Measurements from ENCODE around the gene EVA1C. TPM values are rescaled to one million over a fixed set of nuclear protein-coding genes. Genes with fewer than 3 reads are reported as not detected.

Gene EVA1C
- total and polyA plus RNA-seq, 9 of the 15 experiments (the other 6 are each of a cell fraction or from before 2014, with no cell fraction given), result 0.22 TPM; not detected in 8

- CTCF ChIA-PET (ENCODE audit: low intra/inter-chr PET ratio), result no interaction called here
- peak; percentile 15 for FAIRE-seq
- 10% methylated on average over 4 of the region's 4 CpGs for WGBS (ENCODE audit: insufficient coverage, low coverage, missing lambda C conversion rate)
- Histone ChIP-seq H2AFZ (ENCODE audit: low read depth, low read length) (peak overlapping the region; percentile 85), H3K36me3 (ENCODE audit: control insufficient read depth, insufficient read depth, low read length) (no peaks in the 10 kb centered on the region), H4K20me1 (replicated peaks; ENCODE audit: control insufficient read depth, insufficient read depth, low read length) (no peaks in the 10 kb centered on the region), H3K4me1 (replicated peaks in 1 of 2; ENCODE audit: control insufficient read depth in 2 of 2, insufficient read depth in 2 of 2, low read length in 2 of 2) (peaks cover 12 to 44% of the 10 kb centered on the region in 2 experiments; a peak in 4 of 5 replicates), H3K4me3 (no peak overlapping the region), H3K9me1 (ENCODE audit: control insufficient read depth, insufficient read depth, low read length) (no peaks in the 10 kb centered on the region), H3K4me2 (ENCODE audit: insufficient read depth, low read length) (peak overlapping the region; percentile 65), H3K9me3 (replicated peaks; ENCODE audit: control insufficient read depth, insufficient read depth, low read depth, low read length) (no peaks in the 10 kb centered on the region), H3K27ac (ENCODE audit: extremely low read depth, low read depth, low read length) (peak overlapping the region; percentile 72), H3K9ac (ENCODE audit: insufficient read depth in 1 of 2, low read depth in 2 of 2, low read length in 2 of 2) (peak overlapping the region in 1 of 2 experiments; percentile 63; a peak in 2 of 4 replicates), H3K79me2 (ENCODE audit: control insufficient read depth, insufficient read depth, low read length) (no peaks in the 10 kb centered on the region), H3K27me3 (ENCODE audit: control insufficient read depth in 2 of 2, insufficient read depth in 2 of 2, low read length in 2 of 2) (no peaks in the 10 kb centered on the region)
- in situ Hi-C loops (cut with MboI), result no loop called here
- POLR2A ChIA-PET, result interaction anchor here (0.7 to 1.7 kb wide), 4 partner anchors 9 to 525 kb away, joined by 3 to 9 read pairs (median 3); no protein-coding TSS in a partner anchor
- BruUV-seq (replicated peaks), result no TSS peak
- peak; percentile 61 to 82 (median 67) for DNase-seq (ENCODE audit: extremely low read depth in 1 of 4, low spot score in 3 of 4)
- intact Hi-C loops (cut with micrococcal nuclease), result no loop called here
- peak; percentile 65 for ATAC-seq
- TF ChIP-seq KLF6 (CRISPR knock-in tag; IDR thresholded peaks at IDR 0.05; ENCODE audit: borderline replicate concordance), result no peak
- no peak for TF ChIP-seq E2F6 (IDR thresholded peaks at IDR 0.05; ENCODE audit: borderline replicate concordance in 1 of 2, extremely low read depth in 1 of 2, insufficient read depth in 1 of 2, insufficient read length in 1 of 2, low read depth in 1 of 2, low read length in 1 of 2, poor library complexity in 1 of 2, severe bottlenecking in 1 of 2)
- TF ChIP-seq ZBTB7A (IDR thresholded peaks at IDR 0.05; ENCODE audit: borderline replicate concordance, control insufficient read depth, low read depth, low read length), result peak; percentile 79; the same call in 1 of the 2 replicates
- TF ChIP-seq, protein P1, sequence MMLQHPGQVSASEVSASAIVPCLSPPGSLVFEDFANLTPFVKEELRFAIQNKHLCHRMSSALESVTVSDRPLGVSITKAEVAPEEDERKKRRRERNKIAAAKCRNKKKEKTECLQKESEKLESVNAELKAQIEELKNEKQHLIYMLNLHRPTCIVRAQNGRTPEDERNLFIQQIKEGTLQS (IDR thresholded peaks at IDR 0.05), result peak; percentile 33; the same call in 1 of the 2 replicates
- TF ChIP-seq, protein P1 (CRISPR knock-in tag; conservative IDR thresholded peaks at IDR 0.05), result no peak
- TF ChIP-seq NFIC (IDR thresholded peaks at IDR 0.05), result no peak
- TF ChIP-seq ZSCAN29 (IDR thresholded peaks at IDR 0.05), result no peak
- no peak for TF ChIP-seq RFX5 (IDR thresholded peaks at IDR 0.05; ENCODE audit: low read depth, low read length)
- no peak for TF ChIP-seq RBM25 (IDR thresholded peaks at IDR 0.05; ENCODE audit: low read depth, low read length, severe bottlenecking)
- TF ChIP-seq CREB1 (IDR thresholded peaks at IDR 0.05), result no peak
- no peak for TF ChIP-seq CREB1 (CRISPR knock-in tag; IDR thresholded peaks at IDR 0.05)
- TF ChIP-seq MYNN (IDR thresholded peaks at IDR 0.05), result 0 out of 2 replicates have a peak, but pooled peaks have one; percentile 23
- no peak for TF ChIP-seq MYNN (CRISPR knock-in tag; IDR thresholded peaks at IDR 0.05)
- no peak for TF ChIP-seq TBP (optimal IDR thresholded peaks at IDR 0.05; ENCODE audit: low read depth, low read length)
- TF ChIP-seq TEAD4 (IDR thresholded peaks at IDR 0.05; ENCODE audit: low read length), result 0 out of 2 replicates have a peak, but pooled peaks have one; percentile 26
- TF ChIP-seq TEAD4 (CRISPR knock-in tag; IDR thresholded peaks at IDR 0.05; ENCODE audit: borderline replicate concordance), result no peak
- TF ChIP-seq CBFA2T2 (conservative IDR thresholded peaks at IDR 0.05), result 0 out of 2 replicates have a peak, but pooled peaks have one; percentile 20
- TF ChIP-seq L3MBTL2 (IDR thresholded peaks at IDR 0.05), result no peak
- no peak for TF ChIP-seq PPARD (CRISPR knock-in tag; IDR thresholded peaks at IDR 0.05)
- TF ChIP-seq, protein P2, sequence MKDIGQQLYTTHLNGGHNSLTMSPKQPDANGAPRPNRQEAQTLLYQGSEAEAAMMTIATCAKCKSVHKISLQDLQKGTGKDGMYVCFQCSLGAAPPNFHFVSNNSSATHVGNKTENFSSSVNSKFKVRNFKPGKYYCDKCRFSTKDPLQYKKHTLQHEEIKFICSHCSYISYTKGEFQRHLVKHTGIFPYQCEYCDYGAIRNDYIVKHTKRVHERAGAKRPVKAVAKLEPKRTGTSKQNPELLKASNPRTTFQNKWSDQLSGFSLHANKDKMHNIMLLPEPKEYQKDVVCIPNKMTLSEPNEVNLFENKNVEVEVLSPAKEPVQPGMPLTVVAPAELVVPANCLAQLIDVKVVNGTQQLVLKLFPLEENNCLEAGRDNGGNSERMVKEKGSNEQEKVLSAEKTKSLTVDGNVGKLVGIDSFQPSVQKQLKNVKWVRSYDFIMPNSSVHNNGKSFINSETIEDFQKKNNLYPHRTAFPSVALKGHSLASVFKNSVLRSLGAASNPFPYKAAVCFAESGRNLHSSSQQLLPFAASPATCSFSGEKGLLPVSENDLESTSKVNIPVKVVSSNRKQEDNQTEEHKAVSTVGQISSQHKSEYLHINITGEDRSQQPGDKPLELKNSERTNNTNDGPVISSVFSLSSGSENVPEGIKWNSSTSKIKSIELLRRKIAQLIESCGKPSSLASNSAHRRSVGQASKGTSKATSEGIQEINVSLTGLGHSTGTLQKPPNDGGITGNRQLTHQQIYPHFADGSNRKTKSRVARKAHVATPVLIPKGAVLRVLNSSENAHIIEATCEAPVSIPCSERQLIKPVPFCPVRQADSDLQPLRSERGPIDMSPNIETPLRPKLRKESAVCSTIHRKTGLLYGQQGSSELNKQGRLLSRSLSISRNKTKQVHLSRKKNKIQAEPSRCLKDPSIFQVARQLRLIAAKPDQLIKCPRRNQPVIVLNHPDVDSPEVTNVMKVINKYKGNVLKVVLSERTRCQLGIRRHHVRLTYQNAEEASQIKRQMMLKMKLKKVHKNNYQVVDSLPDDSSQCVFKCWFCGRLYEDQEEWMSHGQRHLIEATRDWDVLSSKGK (CRISPR knock-in tag; IDR thresholded peaks at IDR 0.05), result no peak
Observed at GRCh38 chr21:32547018-32547417, 134.5 kb downstream of the EVA1C start.
